ENCODE results near the gene RMRP.
"Not testable (repeated sequence)": the region's sequence is repeated elsewhere in the genome, so short reads cannot be mapped to it uniquely, and the experiment has no call there.

- not testable (repeated sequence) for TF ChIP-seq CTCF, EP300 (IDR thresholded peaks at IDR 0.05)
These were observed 17.4 kb downstream of the RMRP start for GRCh38 chr9:35640431-35640830.
